ENCODE data around the gene SIRT2.

- TF ChIP-seq CTCF (IDR thresholded peaks at IDR 0.05; ENCODE audit: insufficient read depth, low read length, poor library complexity, severe bottlenecking) (no peak), EZH2phosphoT487 (conservative IDR thresholded peaks at IDR 0.05; ENCODE audit: low read length) (no peak)
These were observed 8.7 kb downstream of the SIRT2 start for GRCh38 chr19:38890686-38891085.
